WTC11 (cell line): ENCODE measurements around the gene SLC38A11. TPM values are rescaled to one million over a fixed set of nuclear protein-coding genes. Genes with fewer than 3 reads are reported as not detected.

ENCODE experiments used
- ATAC-seq: fragments of 200-7000 bp; cut with Tn5 transposase; 2 replicates; pipeline ENCODE4 v1.10.0; 2021; ENCODE audit warnings: mild to moderate bottlenecking, moderate library complexity
- CTCF ChIA-PET: fragments of 300-600 bp; sonication (Branson Sonifier 250); formaldehyde crosslinking; loops from one replicate; lab custom pipeline; 2021; ENCODE audit warnings: antibody characterized with exemption; lab: Charles Lee
- POLR2A ChIA-PET: fragments of 350-600 bp; sonication (Branson Sonifier 250); formaldehyde crosslinking; loops from one replicate; lab custom pipeline; 2021; ENCODE audit warnings: antibody characterized with exemption; lab: Charles Lee
- DNase-seq: peaks from one replicate; pipeline ENCODE4 v3.0.0; 2021; ENCODE audit warnings: low spot score
- H3K27ac Mint-ChIP-seq: 2 replicates; pipeline ENCODE4 v1.8.0; 2021; ENCODE audit warnings: mixed read lengths
- H3K27me3 Mint-ChIP-seq: 2 replicates; pipeline ENCODE4 v1.8.0; 2021; ENCODE audit warnings: low read depth, mild to moderate bottlenecking, moderate library complexity, mixed read lengths
- H3K36me3 Mint-ChIP-seq: 2 replicates; pipeline ENCODE4 v1.8.0; 2021; ENCODE audit warnings: mixed read lengths
- H3K4me1 Mint-ChIP-seq: 2 replicates; pipeline ENCODE4 v1.8.0; 2022; ENCODE audit warnings: mixed read lengths
- H3K4me3 Mint-ChIP-seq: 2 replicates; pipeline ENCODE4 v1.8.0; 2021; ENCODE audit warnings: mild to moderate bottlenecking, moderate library complexity, mixed read lengths
- H3K9me3 Mint-ChIP-seq: 2 replicates; pipeline ENCODE4 v1.8.0; 2021; ENCODE audit warnings: mixed read lengths
- EMX1 ChIP-seq: fragments of 250-450 bp; sonication (Bioruptor Pico); IDR thresholded peaks from 2 replicates; pipeline ENCODE4 v1.8.0; 2021; ENCODE audit warnings: mild to moderate bottlenecking
- GABPB1 ChIP-seq: sonication (generic); formaldehyde crosslinking; IDR thresholded peaks from 2 replicates; pipeline ENCODE4 v1.8.1; 2023; ENCODE audit warnings: mild to moderate bottlenecking, missing genetic modification reagents
- JAZF1 ChIP-seq: fragments of 250-450 bp; sonication (Bioruptor Pico); IDR thresholded peaks from 2 replicates; pipeline ENCODE4 v1.9.0; 2021; ENCODE audit warnings: moderate library complexity, mild to moderate bottlenecking, inconsistent platforms
- MYBL2 ChIP-seq: sonication (generic); formaldehyde crosslinking; IDR thresholded peaks from 2 replicates; pipeline ENCODE4 v1.8.1; 2023; ENCODE audit warnings: mild to moderate bottlenecking, moderate library complexity, missing genetic modification reagents
- NFYB ChIP-seq: sonication (generic); formaldehyde crosslinking; conservative IDR thresholded peaks from 2 replicates; pipeline ENCODE4 v1.8.0; 2022; ENCODE audit warnings: low read depth, missing genetic modification reagents
- RORB ChIP-seq: fragments of 250-450 bp; sonication (Bioruptor Pico); IDR thresholded peaks from 2 replicates; pipeline ENCODE4 v1.9.0; 2021; ENCODE audit warnings: mild to moderate bottlenecking
- TEAD4 ChIP-seq: sonication (generic); formaldehyde crosslinking; IDR thresholded peaks from 2 replicates; pipeline ENCODE4 v1.8.0; 2022; ENCODE audit warnings: mild to moderate bottlenecking, missing genetic modification reagents
- ZNF121 ChIP-seq: sonication (generic); formaldehyde crosslinking; IDR thresholded peaks from 2 replicates; pipeline ENCODE4 v1.8.0; 2023; ENCODE audit warnings: missing genetic modification reagents
- ZNF219 ChIP-seq: sonication (generic); formaldehyde crosslinking; IDR thresholded peaks from 2 replicates; pipeline ENCODE4 v1.8.0; 2023; ENCODE audit warnings: missing genetic modification reagents, mild to moderate bottlenecking, borderline replicate concordance
- ZNF423 ChIP-seq: fragments of 250-450 bp; sonication (Bioruptor Pico); IDR thresholded peaks from 2 replicates; pipeline ENCODE4 v2.1.2; 2022; ENCODE audit warnings: mild to moderate bottlenecking, moderate library complexity
- ZNF671 ChIP-seq: fragments of 250-450 bp; sonication (Bioruptor Pico); IDR thresholded peaks from 2 replicates; pipeline ENCODE4 v1.8.0; 2021; ENCODE audit warnings: mild to moderate bottlenecking
- total RNA-seq: library from RNA; stranded (reverse); gene quantifications from 3 replicates; pipeline ENCODE4 v1.2.3, GENCODE V29; 2021
- TF ChIP-seq, protein P1 (sequence below): fragments of 250-450 bp; sonication (Bioruptor Pico); IDR thresholded peaks from 2 replicates; pipeline ENCODE4 v1.9.0; 2021; ENCODE audit warnings: moderate library complexity, mild to moderate bottlenecking, inconsistent platforms, borderline replicate concordance
- TF ChIP-seq, protein P2 (sequence below): sonication (generic); formaldehyde crosslinking; IDR thresholded peaks from 2 replicates; pipeline ENCODE4 v1.8.1; 2023; ENCODE audit warnings: mild to moderate bottlenecking, missing genetic modification reagents, moderate library complexity
- TF ChIP-seq, protein P3 (sequence below): fragments of 250-450 bp; sonication (Bioruptor Pico); conservative IDR thresholded peaks from 2 replicates; pipeline ENCODE4 v1.9.0; 2021; ENCODE audit warnings: mild to moderate bottlenecking
- TF ChIP-seq, protein P4 (sequence below): sonication (generic); formaldehyde crosslinking; IDR thresholded peaks from 2 replicates; pipeline ENCODE4 v1.8.1; 2022; ENCODE audit warnings: mild to moderate bottlenecking, missing genetic modification reagents, moderate library complexity, borderline replicate concordance
- TF ChIP-seq, protein P5 (sequence below): fragments of 250-450 bp; sonication (Bioruptor Pico); IDR thresholded peaks from 2 replicates; pipeline ENCODE4 v1.9.0; 2021; ENCODE audit warnings: mild to moderate bottlenecking
- TF ChIP-seq, protein P6 (sequence below): sonication (generic); formaldehyde crosslinking; conservative IDR thresholded peaks from 2 replicates; pipeline ENCODE4 v1.8.1; 2023; ENCODE audit warnings: mild to moderate bottlenecking, low read depth, missing genetic modification reagents, moderate library complexity
- TF ChIP-seq, protein P7 (sequence below): sonication (generic); formaldehyde crosslinking; IDR thresholded peaks from 2 replicates; pipeline ENCODE4 v1.8.0; 2022; ENCODE audit warnings: mild to moderate bottlenecking, missing genetic modification reagents
- TF ChIP-seq, protein P8 (sequence below): sonication (generic); formaldehyde crosslinking; IDR thresholded peaks from 2 replicates; pipeline ENCODE4 v1.8.1; 2022; ENCODE audit warnings: mild to moderate bottlenecking, moderate library complexity, missing genetic modification reagents

SLC38A11 gene
- total RNA-seq, 1 experiment from 2014 or later = not detected

DNA sequence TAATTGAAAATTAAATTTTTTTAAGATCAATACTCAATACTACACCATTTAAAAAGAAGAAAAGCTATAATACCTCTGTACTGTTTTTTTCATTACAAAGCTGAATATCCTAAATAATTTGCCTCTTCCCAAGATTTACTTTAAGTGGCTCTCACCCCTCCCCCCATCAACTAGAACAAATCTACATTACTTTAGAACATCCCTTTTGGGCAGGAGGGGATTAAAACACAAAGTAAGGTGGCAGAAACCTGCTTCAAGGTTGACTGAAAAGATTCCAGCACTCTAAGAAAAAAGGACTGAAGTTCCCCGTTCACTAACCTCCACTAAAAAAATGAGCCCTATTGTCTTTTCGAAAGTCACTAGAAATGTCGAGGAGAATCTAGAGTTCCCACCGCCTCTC is 42.3 kb downstream of the SLC38A11 start (continued):
- TF ChIP-seq, protein P1, sequence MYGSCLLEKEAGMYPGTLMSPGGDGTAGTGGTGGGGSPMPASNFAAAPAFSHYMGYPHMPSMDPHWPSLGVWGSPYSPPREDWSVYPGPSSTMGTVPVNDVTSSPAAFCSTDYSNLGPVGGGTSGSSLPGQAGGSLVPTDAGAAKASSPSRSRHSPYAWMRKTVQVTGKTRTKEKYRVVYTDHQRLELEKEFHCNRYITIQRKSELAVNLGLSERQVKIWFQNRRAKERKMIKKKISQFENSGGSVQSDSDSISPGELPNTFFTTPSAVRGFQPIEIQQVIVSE (CRISPR knock-in tag) = no peak

DNA sequence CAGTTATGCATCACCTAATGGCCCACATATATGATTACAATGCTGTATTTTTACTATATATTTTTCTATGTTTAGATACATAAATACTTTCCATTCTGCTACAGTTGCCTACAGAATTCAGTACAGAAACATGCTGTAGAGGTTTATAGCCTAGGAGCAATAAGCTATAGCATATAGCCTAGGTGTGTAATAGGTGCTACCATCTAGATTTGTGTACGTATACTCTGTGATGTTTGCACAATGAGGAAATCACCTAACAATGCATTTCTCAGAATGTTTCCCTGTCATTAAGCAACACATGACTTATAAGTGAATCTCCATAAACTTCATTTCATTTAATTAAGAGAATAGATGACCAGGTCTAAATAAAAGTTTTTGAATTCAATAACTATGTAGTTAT is 43.5 kb downstream of the SLC38A11 start:
- H3K36me3 Mint-ChIP-seq = no peaks in the 10 kb centered on the region
- no peaks in the 10 kb centered on the region for H3K9me3 Mint-ChIP-seq
- H3K4me3 Mint-ChIP-seq = no peak overlapping the region
- no peak overlapping the region for H3K27ac Mint-ChIP-seq
- DNase-seq = no peak
- POLR2A ChIA-PET = no interaction called here
- H3K27me3 Mint-ChIP-seq = no peaks in the 10 kb centered on the region
- ATAC-seq = no peak
- peaks cover 39% of the 10 kb centered on the region for H3K4me1 Mint-ChIP-seq
- TF ChIP-seq RORB (CRISPR knock-in tag) = no peak
- peak; percentile 61 for TF ChIP-seq GABPB1
- TF ChIP-seq, all 79 proteins: peak for 1
- CTCF ChIA-PET = no interaction called here

DNA sequence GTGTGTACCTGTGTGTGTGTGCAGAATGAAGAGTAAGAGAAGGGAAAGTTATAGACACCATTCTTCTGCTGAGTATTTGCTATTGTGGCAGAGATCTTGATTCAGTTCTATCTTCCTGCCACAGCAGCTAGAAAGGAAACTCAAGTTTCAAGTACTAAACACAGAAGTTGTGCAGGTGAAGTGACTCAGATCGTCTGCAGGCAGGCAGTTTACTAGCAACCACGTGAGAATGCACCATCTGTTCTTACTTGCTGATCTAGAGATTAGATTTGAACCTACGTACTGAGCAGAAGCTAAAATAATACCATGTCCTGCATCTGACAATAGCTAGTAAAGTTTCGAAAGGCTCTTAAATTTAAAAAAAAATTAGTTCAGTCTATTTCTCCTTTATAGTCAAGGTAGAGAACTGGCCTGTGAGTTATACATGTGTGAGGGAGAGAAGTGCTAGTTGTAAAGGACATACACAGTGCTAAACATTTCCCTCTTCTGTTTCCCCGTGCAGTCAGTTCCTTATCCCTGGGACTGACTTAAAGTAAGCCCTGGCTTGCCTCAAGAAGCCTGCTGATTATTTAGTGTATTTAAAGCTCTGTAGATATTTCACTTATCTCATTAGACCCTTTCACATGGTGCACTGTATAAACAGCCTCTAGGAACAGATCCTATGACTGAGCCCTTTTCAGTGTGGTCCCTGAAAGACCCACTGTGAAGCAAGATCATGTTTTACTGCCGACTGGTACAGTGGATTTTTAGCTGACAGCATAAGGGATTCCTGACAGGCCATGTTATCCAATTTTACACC is 45.0 kb downstream of the SLC38A11 start:
- H3K27ac Mint-ChIP-seq = no peak overlapping the region
- DNase-seq = no peak
- H3K9me3 Mint-ChIP-seq = no peaks in the 10 kb centered on the region
- CTCF ChIA-PET = interaction anchor here (1.0 kb wide), 1 partner anchor 68 kb away, joined by 3 read pairs; the partner anchor contains the start of gene COBLL1
- TF ChIP-seq GABPB1 (no peak), ZNF219 (CRISPR knock-in tag) (no peak), JAZF1 (no peak), MYBL2 (CRISPR knock-in tag) (no peak), NFYB (no peak), ZNF121 (no peak), EMX1 (CRISPR knock-in tag) (no peak), ZNF423 (CRISPR knock-in tag) (no peak), TEAD4 (CRISPR knock-in tag) (no peak), ZNF671 (CRISPR knock-in tag) (no peak)
- TF ChIP-seq, protein P2, sequence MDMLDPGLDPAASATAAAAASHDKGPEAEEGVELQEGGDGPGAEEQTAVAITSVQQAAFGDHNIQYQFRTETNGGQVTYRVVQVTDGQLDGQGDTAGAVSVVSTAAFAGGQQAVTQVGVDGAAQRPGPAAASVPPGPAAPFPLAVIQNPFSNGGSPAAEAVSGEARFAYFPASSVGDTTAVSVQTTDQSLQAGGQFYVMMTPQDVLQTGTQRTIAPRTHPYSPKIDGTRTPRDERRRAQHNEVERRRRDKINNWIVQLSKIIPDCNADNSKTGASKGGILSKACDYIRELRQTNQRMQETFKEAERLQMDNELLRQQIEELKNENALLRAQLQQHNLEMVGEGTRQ (CRISPR knock-in tag) = no peak
- TF ChIP-seq, protein P3, sequence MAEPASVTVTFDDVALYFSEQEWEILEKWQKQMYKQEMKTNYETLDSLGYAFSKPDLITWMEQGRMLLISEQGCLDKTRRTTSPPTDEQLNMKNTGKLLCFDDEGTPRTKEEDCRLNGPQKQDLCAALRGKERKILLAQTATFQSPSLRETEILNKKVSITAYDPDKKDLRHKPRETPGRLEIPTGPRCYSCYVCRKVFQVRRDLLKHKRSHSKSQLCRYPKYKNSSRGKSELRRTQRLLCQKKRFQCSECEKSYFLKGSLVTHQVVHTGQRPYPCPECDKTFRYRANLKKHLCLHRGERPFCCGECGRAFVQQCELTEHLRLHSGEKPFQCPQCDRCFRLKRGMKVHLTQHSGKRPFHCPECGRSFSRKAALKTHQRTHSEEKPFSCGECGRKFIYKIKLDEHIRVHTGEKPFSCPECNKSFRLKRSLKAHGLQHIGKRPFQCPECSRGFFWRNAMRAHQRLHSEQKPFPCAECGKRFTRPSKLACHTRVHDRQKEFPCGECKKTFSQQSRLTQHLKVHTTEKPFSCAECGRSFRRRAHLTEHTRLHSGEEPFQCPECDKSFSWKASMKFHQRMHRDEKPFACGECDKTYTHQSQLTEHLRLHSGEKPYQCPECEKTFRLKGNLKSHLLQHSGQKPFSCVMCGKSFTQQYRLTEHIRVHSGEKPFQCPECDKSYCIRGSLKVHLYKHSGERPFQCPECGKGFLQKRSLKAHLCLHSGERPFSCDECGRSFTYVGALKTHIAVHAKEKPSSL = no peak
- TF ChIP-seq, protein P4, sequence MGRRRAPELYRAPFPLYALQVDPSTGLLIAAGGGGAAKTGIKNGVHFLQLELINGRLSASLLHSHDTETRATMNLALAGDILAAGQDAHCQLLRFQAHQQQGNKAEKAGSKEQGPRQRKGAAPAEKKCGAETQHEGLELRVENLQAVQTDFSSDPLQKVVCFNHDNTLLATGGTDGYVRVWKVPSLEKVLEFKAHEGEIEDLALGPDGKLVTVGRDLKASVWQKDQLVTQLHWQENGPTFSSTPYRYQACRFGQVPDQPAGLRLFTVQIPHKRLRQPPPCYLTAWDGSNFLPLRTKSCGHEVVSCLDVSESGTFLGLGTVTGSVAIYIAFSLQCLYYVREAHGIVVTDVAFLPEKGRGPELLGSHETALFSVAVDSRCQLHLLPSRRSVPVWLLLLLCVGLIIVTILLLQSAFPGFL (CRISPR knock-in tag) = no peak
- TF ChIP-seq, protein P5, sequence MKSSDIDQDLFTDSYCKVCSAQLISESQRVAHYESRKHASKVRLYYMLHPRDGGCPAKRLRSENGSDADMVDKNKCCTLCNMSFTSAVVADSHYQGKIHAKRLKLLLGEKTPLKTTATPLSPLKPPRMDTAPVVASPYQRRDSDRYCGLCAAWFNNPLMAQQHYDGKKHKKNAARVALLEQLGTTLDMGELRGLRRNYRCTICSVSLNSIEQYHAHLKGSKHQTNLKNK (CRISPR knock-in tag) = no peak
- TF ChIP-seq, protein P6, sequence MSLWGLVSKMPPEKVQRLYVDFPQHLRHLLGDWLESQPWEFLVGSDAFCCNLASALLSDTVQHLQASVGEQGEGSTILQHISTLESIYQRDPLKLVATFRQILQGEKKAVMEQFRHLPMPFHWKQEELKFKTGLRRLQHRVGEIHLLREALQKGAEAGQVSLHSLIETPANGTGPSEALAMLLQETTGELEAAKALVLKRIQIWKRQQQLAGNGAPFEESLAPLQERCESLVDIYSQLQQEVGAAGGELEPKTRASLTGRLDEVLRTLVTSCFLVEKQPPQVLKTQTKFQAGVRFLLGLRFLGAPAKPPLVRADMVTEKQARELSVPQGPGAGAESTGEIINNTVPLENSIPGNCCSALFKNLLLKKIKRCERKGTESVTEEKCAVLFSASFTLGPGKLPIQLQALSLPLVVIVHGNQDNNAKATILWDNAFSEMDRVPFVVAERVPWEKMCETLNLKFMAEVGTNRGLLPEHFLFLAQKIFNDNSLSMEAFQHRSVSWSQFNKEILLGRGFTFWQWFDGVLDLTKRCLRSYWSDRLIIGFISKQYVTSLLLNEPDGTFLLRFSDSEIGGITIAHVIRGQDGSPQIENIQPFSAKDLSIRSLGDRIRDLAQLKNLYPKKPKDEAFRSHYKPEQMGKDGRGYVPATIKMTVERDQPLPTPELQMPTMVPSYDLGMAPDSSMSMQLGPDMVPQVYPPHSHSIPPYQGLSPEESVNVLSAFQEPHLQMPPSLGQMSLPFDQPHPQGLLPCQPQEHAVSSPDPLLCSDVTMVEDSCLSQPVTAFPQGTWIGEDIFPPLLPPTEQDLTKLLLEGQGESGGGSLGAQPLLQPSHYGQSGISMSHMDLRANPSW (CRISPR knock-in tag) = no peak
- TF ChIP-seq, protein P7, sequence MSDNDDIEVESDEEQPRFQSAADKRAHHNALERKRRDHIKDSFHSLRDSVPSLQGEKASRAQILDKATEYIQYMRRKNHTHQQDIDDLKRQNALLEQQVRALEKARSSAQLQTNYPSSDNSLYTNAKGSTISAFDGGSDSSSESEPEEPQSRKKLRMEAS (CRISPR knock-in tag) = no peak
- TF ChIP-seq, protein P8, sequence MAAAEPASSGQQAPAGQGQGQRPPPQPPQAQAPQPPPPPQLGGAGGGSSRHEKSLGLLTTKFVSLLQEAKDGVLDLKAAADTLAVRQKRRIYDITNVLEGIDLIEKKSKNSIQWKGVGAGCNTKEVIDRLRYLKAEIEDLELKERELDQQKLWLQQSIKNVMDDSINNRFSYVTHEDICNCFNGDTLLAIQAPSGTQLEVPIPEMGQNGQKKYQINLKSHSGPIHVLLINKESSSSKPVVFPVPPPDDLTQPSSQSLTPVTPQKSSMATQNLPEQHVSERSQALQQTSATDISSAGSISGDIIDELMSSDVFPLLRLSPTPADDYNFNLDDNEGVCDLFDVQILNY (CRISPR knock-in tag) = no peak
- TF ChIP-seq, all 79 proteins: peak for 0
- H3K4me3 Mint-ChIP-seq = no peak overlapping the region
- POLR2A ChIA-PET = no interaction called here
- ATAC-seq = peak; percentile 42
- no peaks in the 10 kb centered on the region for H3K36me3 Mint-ChIP-seq
- peaks cover 39% of the 10 kb centered on the region for H3K4me1 Mint-ChIP-seq
- no peaks in the 10 kb centered on the region for H3K27me3 Mint-ChIP-seq
